CD4-positive, alpha-beta memory T cell (primary cell): ENCODE measurements around the gene TTLL1. TPM values are rescaled to one million over a fixed set of nuclear protein-coding genes. Genes with fewer than 3 reads are reported as not detected.

ENCODE experiments used
- CTCF ChIA-PET: fragments of 350-600 bp; sonication (Branson Sonifier 250); formaldehyde crosslinking; loops from one replicate; lab custom pipeline; 2021; ENCODE audit warnings: inconsistent platforms; ENCODE audit not compliant: partially characterized antibody; lab: Charles Lee
- POLR2A ChIA-PET: fragments of 350-600 bp; sonication (Branson Sonifier 250); formaldehyde crosslinking; loops from one replicate; lab custom pipeline; 2021; ENCODE audit not compliant: partially characterized antibody; lab: Charles Lee
- DNase-seq, 5 donors: peaks; one replicate each; pipeline versions ENCODE4 v3.0.0 to v3.0.0-alpha.2; 2020 to 2022; ENCODE audit warnings: mixed read lengths in 1 of 5
- H3K27ac ChIP-seq: one replicate; pipeline ENCODE4 v1.7.0; 2013; ENCODE audit warnings: low read depth, low read length
- H3K27me3 ChIP-seq: 2 replicates; pipeline ENCODE4 v1.7.0; 2013; ENCODE audit warnings: mild to moderate bottlenecking, low read length, moderate library complexity; ENCODE audit not compliant: insufficient read depth
- H3K36me3 ChIP-seq: 2 replicates; pipeline ENCODE4 v1.7.0; 2013; ENCODE audit warnings: mild to moderate bottlenecking, low read length, moderate library complexity; ENCODE audit not compliant: insufficient read depth
- H3K4me1 ChIP-seq: 2 replicates; pipeline ENCODE4 v1.7.0; 2013; ENCODE audit warnings: mild to moderate bottlenecking, low read length, moderate library complexity; ENCODE audit not compliant: insufficient read depth
- H3K4me3 ChIP-seq, 2 donors: one replicate each; pipeline ENCODE4 v1.7.0; 2013; ENCODE audit warnings: low read length in 2 of 2, mild to moderate bottlenecking in 1 of 2
- H3K9me3 ChIP-seq, 2 donors: one replicate each; pipeline ENCODE4 v1.7.0; 2013; ENCODE audit warnings: low read length in 2 of 2, control low read depth in 1 of 2; ENCODE audit not compliant: control insufficient read depth in 1 of 2
- H3K27ac Mint-ChIP-seq, 7 donors: one replicate each; pipeline ENCODE4 v1.8.0; 2020 to 2021; ENCODE audit warnings: mixed read lengths in 7 of 7, mild to moderate bottlenecking in 6 of 7, inconsistent platforms in 3 of 7, moderate library complexity in 3 of 7
- H3K27me3 Mint-ChIP-seq, 2 donors: one replicate each; pipeline ENCODE4 v1.8.0; 2020 to 2021; ENCODE audit warnings: mixed read lengths in 2 of 2
- H3K36me3 Mint-ChIP-seq, 2 donors: one replicate each; pipeline ENCODE4 v1.8.0; 2020 to 2021; ENCODE audit warnings: mixed read lengths in 2 of 2, inconsistent platforms in 1 of 2, mild to moderate bottlenecking in 1 of 2
- H3K4me1 Mint-ChIP-seq, 4 donors: one replicate each; pipeline ENCODE4 v1.8.0; 2020 to 2021; ENCODE audit warnings: mixed read lengths in 4 of 4, mild to moderate bottlenecking in 1 of 4
- H3K4me3 Mint-ChIP-seq, 8 donors: one replicate each; pipeline ENCODE4 v1.8.0; 2020 to 2021; ENCODE audit warnings: mixed read lengths in 8 of 8, mild to moderate bottlenecking in 7 of 8, moderate library complexity in 6 of 8, inconsistent platforms in 3 of 8
- H3K9me3 Mint-ChIP-seq, 8 donors: one replicate each; pipeline ENCODE4 v1.8.0; 2020 to 2021; ENCODE audit warnings: mixed read lengths in 8 of 8, mild to moderate bottlenecking in 5 of 8, inconsistent platforms in 3 of 8, moderate library complexity in 1 of 8
- intact Hi-C: fragments of 100-400 bp; cut with micrococcal nuclease; formaldehyde crosslinking; loops from one replicate; pipeline ENCODE4 v1.15.1; 2023
- polyA plus RNA-seq, 2 donors: library from polyadenylated mRNA; unstranded; fragments of 300-500 nt; fragmentation: Illumina TruSeq; gene quantifications; one replicate each; pipeline ENCODE4 v1.2.3, GENCODE V29; 2021
- total RNA-seq, 2 experiments: library from RNA; stranded (reverse); gene quantifications; one replicate each; pipeline ENCODE4 v1.2.3, GENCODE V29; 2021

The TTLL1 gene
- total and polyA plus RNA-seq, 4 experiments from 2014 or later: 6.4 to 15.6 (median 9.0) TPM

DNA sequence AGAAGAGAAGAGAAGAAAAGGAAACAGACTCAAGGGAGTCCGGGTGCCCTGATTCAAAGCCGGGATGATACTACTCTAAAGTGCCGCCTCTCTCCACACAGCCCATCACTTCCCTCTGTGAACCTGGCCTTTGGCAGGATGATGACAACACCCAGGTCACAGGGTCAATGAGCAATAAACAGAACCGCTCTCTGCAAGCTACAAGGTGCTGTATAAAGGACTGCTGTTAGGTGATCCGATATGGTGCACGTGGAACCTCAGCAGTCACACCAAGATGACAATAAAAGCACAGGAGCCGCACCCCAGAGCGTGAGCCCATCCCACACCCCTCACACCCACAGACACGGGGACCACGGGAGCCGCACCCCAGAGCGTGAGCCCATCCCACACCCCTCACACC lies 10.7 kb downstream of the TTLL1 start:
- no peak for DNase-seq
- H3K27me3 Mint-ChIP-seq: no peaks in the 10 kb centered on the region
- H3K36me3 Mint-ChIP-seq: peaks cover 2 to 7% of the 10 kb centered on the region in 2 donors
- H3K27me3 ChIP-seq: no peaks in the 10 kb centered on the region
- POLR2A ChIA-PET: no interaction called here
- intact Hi-C loops: no loop called here
- H3K27ac ChIP-seq: no peak overlapping the region
- no peaks in the 10 kb centered on the region for H3K4me1 ChIP-seq
- peak overlapping the region in 1 of 7 donors; percentile 78 for H3K27ac Mint-ChIP-seq
- H3K9me3 ChIP-seq: no peaks in the 10 kb centered on the region
- H3K4me1 Mint-ChIP-seq: no peaks in the 10 kb centered on the region
- H3K9me3 Mint-ChIP-seq: no peaks in the 10 kb centered on the region
- CTCF ChIA-PET: interaction anchor here (0.6 kb wide), 1 partner anchor 75 kb away, joined by 3 read pairs; no protein-coding TSS in a partner anchor
- no peak overlapping the region for H3K4me3 ChIP-seq
- H3K36me3 ChIP-seq: no peaks in the 10 kb centered on the region
- H3K4me3 Mint-ChIP-seq: no peak overlapping the region

DNA sequence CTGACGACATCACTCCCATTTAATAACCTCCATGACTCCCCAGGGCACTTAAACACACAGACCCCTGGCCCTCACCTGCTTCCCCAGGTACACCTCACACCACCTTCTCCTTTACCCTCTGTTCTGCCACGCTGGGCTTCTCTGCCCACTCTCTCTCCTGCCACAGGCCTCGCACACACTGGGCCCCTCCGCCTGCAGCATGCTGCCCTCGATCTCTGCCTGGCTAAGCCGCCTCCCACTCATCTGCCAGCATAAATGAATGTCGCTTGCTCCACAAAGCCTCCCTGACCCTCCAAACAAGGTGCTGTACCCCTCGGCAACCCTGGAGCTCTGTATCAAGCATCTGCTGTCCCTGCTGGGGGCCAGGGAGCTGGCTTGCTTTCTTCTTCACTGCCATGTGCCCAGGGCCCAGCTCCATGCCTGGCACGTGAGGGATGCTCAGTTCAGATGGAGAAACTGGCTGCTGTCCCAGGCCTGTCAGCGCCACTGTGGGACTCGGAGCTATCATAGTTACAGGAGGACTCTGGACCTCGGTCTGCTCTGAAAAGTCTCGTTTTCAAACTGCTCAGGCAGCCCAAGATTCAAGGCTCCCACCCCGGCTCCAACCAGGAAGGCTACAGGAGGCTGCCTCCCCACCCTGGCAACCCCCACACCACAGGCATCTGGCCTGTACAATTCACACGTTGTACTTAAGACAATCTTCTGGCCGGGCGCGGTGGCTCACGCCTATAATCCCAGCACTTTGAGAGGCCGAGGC lies 11.9 kb downstream of the TTLL1 start:
- H3K27ac Mint-ChIP-seq: no peak overlapping the region
- H3K4me3 Mint-ChIP-seq: peak overlapping the region in 1 of 8 donors; percentile 0
- intact Hi-C loops: no loop called here
- H3K4me3 ChIP-seq: no peak overlapping the region
- H3K27me3 ChIP-seq: no peaks in the 10 kb centered on the region
- ChIA-PET POLR2A (no interaction called here), CTCF (no interaction called here)
- H3K36me3 ChIP-seq: no peaks in the 10 kb centered on the region
- H3K4me1 ChIP-seq: no peaks in the 10 kb centered on the region
- no peaks in the 10 kb centered on the region for H3K4me1 Mint-ChIP-seq
- no peaks in the 10 kb centered on the region for H3K27me3 Mint-ChIP-seq
- no peak overlapping the region for H3K27ac ChIP-seq
- H3K36me3 Mint-ChIP-seq: peaks cover 2 to 7% of the 10 kb centered on the region in 2 donors
- no peaks in the 10 kb centered on the region for H3K9me3 Mint-ChIP-seq
- no peaks in the 10 kb centered on the region for H3K9me3 ChIP-seq
- no peak for DNase-seq

DNA sequence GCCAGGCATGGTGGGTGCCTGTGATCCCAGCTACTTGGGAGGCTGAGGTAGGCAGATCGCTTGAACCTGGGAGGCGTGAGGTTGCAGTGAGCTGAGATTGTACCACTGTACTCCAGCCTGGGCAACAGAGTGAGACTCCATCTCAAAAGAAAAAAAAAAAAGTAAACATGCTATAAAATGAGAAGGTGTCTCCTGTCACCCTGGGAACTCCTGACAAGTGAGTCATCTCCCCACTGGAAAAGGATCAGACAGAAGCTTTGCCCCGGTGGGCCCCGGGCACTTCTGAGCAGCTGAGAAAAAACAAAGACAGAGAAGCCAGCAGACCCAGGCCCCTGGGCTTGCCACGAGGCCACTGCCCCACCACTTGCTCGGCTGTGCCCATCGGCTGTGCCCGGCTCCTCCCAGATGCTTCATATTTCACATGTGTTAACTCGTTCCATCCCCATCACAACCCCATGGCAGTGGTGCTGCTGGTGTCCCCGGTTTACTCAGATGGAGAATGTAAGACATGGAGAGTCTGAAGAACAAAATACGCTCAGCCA lies 22.3 kb downstream of the TTLL1 start:
- Mint-ChIP-seq H3K27ac (peak overlapping the region in 1 of 7 donors; percentile 46), H3K4me3 (no peak overlapping the region), H3K4me1 (no peaks in the 10 kb centered on the region), H3K36me3 (peaks cover 33 to 35% of the 10 kb centered on the region in 2 donors), H3K27me3 (no peaks in the 10 kb centered on the region), H3K9me3 (no peaks in the 10 kb centered on the region)
- DNase-seq: no peak
- Histone ChIP-seq H3K27ac (no peak overlapping the region), H3K36me3 (peaks cover 5% of the 10 kb centered on the region), H3K4me3 (no peak overlapping the region), H3K4me1 (no peaks in the 10 kb centered on the region), H3K27me3 (no peaks in the 10 kb centered on the region), H3K9me3 (no peaks in the 10 kb centered on the region)
- POLR2A ChIA-PET: no interaction called here
- CTCF ChIA-PET: no interaction called here
- intact Hi-C loops: no loop called here

DNA sequence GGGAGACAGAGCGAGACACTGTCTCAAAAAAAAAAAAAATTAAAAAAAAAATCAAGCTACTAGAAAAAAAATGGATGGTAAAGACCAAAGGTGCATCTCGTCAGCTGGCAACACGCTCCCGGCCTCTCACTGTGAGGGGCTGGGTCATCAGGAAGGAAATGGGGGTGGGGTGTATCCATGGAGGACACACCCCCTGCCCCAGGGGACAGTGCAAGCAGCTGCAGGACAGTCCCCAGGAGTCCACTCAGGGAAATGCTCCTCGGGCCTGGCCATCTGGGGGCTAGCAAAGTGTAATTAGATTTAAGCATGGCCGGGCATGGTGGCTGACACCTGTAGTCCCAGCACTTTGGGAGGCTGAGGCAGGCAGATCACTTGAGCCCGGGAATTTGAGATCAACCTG lies 23.1 kb downstream of the TTLL1 start:
- Mint-ChIP-seq H3K27me3 (no peaks in the 10 kb centered on the region), H3K9me3 (no peaks in the 10 kb centered on the region), H3K4me1 (no peaks in the 10 kb centered on the region), H3K27ac (no peak overlapping the region), H3K4me3 (no peak overlapping the region), H3K36me3 (peaks cover 40 to 41% of the 10 kb centered on the region in 2 donors)
- intact Hi-C loops: no loop called here
- no peak overlapping the region for H3K27ac ChIP-seq
- no peaks in the 10 kb centered on the region for H3K9me3 ChIP-seq
- H3K4me1 ChIP-seq: no peaks in the 10 kb centered on the region
- DNase-seq: no peak
- ChIA-PET CTCF (no interaction called here), POLR2A (no interaction called here)
- no peak overlapping the region for H3K4me3 ChIP-seq
- H3K36me3 ChIP-seq: peaks cover 5% of the 10 kb centered on the region
- no peaks in the 10 kb centered on the region for H3K27me3 ChIP-seq

DNA sequence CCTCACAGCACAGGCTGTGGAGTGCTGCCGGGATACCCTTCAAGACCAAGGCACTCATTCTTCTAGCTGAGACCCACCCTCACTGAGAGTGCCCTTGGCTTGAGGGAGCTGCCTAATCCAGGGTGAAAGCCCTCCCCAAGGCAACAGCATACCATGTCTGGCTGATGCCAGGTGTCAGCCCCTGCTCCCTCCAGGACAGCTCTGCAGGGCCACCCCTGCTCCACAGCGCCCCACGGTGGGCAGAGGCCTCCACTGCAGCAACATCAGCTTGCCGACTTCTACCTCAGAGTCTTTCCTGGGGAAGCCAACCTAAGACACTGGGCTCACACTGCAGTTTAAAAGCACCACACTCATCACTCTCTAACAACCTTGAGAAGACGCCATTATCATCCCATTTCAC lies 29.0 kb downstream of the TTLL1 start:
- peaks cover 34 to 41% of the 10 kb centered on the region in 2 donors for H3K36me3 Mint-ChIP-seq
- ChIA-PET POLR2A (no interaction called here), CTCF (interaction anchor here (1.0 to 1.6 kb wide), 3 partner anchors 11 to 26 kb away, joined by 3 to 4 read pairs (median 3); no protein-coding TSS in a partner anchor)
- no peaks in the 10 kb centered on the region for H3K9me3 ChIP-seq
- H3K4me3 ChIP-seq: no peak overlapping the region
- H3K4me3 Mint-ChIP-seq: no peak overlapping the region
- no peak overlapping the region for H3K27ac Mint-ChIP-seq
- peak in 4 of 5 donors; percentile 6 to 16 (median 10) for DNase-seq
- H3K4me1 ChIP-seq: no peaks in the 10 kb centered on the region
- no peaks in the 10 kb centered on the region for H3K4me1 Mint-ChIP-seq
- H3K36me3 ChIP-seq: peaks cover 5% of the 10 kb centered on the region
- H3K27me3 Mint-ChIP-seq: no peaks in the 10 kb centered on the region
- no peaks in the 10 kb centered on the region for H3K27me3 ChIP-seq
- H3K9me3 Mint-ChIP-seq: no peaks in the 10 kb centered on the region
- intact Hi-C loops: no loop called here
- H3K27ac ChIP-seq: no peak overlapping the region

DNA sequence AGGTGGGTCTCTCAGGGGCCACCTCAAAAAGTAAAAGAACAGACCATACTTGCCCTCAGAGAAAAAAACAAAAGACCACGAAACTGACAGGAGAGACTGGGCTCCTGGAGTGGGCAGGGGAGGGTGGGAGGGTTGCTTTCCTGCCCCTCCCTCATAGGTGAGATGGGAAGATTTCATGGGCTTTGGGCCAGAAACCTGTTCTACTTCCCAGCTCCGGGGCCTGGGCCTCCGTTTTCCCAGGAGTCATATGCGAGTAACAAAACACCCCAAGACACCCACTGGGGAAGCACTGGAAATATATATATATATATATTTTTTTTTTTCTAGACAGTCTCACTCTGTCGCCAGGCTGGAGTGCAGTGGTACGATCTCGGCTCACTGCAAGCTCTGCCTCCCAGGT lies 31.6 kb downstream of the TTLL1 start:
- no peak overlapping the region for H3K27ac Mint-ChIP-seq
- Histone ChIP-seq H3K4me3 (no peak overlapping the region), H3K36me3 (no peaks in the 10 kb centered on the region), H3K4me1 (no peaks in the 10 kb centered on the region), H3K27ac (no peak overlapping the region), H3K9me3 (no peaks in the 10 kb centered on the region), H3K27me3 (no peaks in the 10 kb centered on the region)
- H3K4me3 Mint-ChIP-seq: no peak overlapping the region
- peaks cover 24 to 31% of the 10 kb centered on the region in 2 donors for H3K36me3 Mint-ChIP-seq
- intact Hi-C loops: no loop called here
- H3K4me1 Mint-ChIP-seq: no peaks in the 10 kb centered on the region
- POLR2A ChIA-PET: no interaction called here
- no peak for DNase-seq
- no peaks in the 10 kb centered on the region for H3K9me3 Mint-ChIP-seq
- CTCF ChIA-PET: no interaction called here
- no peaks in the 10 kb centered on the region for H3K27me3 Mint-ChIP-seq

DNA sequence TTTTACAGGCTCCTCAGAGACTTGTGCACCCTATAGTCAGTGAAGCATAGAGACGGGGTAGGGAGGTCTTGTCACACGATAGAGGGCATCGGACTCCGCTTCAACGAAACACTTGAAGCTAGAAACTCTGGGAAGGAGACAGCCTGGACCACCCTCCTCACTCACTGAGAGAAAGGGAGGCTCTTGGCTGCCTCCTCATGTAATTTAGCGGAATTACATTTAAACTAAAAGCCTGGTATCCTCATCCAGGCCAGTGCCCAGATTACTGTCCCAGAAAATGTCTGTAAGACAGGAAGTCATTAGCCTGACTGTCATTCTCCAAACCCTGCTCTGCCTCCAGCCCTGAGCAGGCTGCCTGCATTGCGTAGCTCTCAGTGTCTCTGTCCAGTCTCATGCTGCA lies 36.0 kb downstream of the TTLL1 start:
- no peaks in the 10 kb centered on the region for H3K4me1 Mint-ChIP-seq
- no peak overlapping the region for H3K4me3 Mint-ChIP-seq
- CTCF ChIA-PET: no interaction called here
- intact Hi-C loops: no loop called here
- no peaks in the 10 kb centered on the region for H3K4me1 ChIP-seq
- H3K27me3 ChIP-seq: no peaks in the 10 kb centered on the region
- H3K9me3 ChIP-seq: no peaks in the 10 kb centered on the region
- H3K27me3 Mint-ChIP-seq: no peaks in the 10 kb centered on the region
- no peaks in the 10 kb centered on the region for H3K36me3 ChIP-seq
- H3K27ac ChIP-seq: no peak overlapping the region
- POLR2A ChIA-PET: no interaction called here
- no peak for DNase-seq
- peaks cover 7 to 20% of the 10 kb centered on the region in 2 donors for H3K36me3 Mint-ChIP-seq
- no peak overlapping the region for H3K27ac Mint-ChIP-seq
- H3K4me3 ChIP-seq: no peak overlapping the region
- no peaks in the 10 kb centered on the region for H3K9me3 Mint-ChIP-seq
